Measurements from ENCODE around the gene F13A1.

- TF ChIP-seq POLR2A (IDR thresholded peaks at IDR 0.05; ENCODE audit: low read length), result no peak
- no peak for TF ChIP-seq GATA1 (IDR thresholded peaks at IDR 0.05; ENCODE audit: low read depth, low read length)
These were observed 14.9 kb downstream of the F13A1 start for GRCh38 chr6:6305575-6305974.
